Esophagus (tissue), 2 donors: ENCODE results near the gene S100A8. TPM values are rescaled to one million over a fixed set of nuclear protein-coding genes. Genes with fewer than 3 reads are reported as not detected.

Experiments
- H3K27ac ChIP-seq, 2 donors: one replicate each; pipeline ENCODE4 v1.5.1; 2013; ENCODE audit warnings: low read depth in 2 of 2, mild to moderate bottlenecking in 2 of 2, inconsistent platforms in 1 of 2, low read length in 1 of 2, moderate library complexity in 1 of 2
- H3K27me3 ChIP-seq, 2 donors: one replicate each; pipeline ENCODE4 v1.6.1; 2013; ENCODE audit warnings: low read length in 2 of 2, control low read depth in 1 of 2, mild to moderate bottlenecking in 1 of 2; ENCODE audit not compliant: insufficient read depth in 2 of 2, control insufficient read depth in 1 of 2
- H3K36me3 ChIP-seq, 2 donors: one replicate each; pipeline ENCODE4 v1.6.1; 2013; ENCODE audit warnings: low read length in 1 of 2; ENCODE audit not compliant: control insufficient read depth in 2 of 2, insufficient read depth in 2 of 2
- H3K4me1 ChIP-seq, 2 donors: one replicate each; pipeline ENCODE4 v1.6.1; 2013; ENCODE audit warnings: low read length in 1 of 2; ENCODE audit not compliant: control insufficient read depth in 2 of 2, insufficient read depth in 2 of 2
- H3K4me3 ChIP-seq, 2 donors: one replicate each; pipeline ENCODE4 v1.5.1; 2013; ENCODE audit warnings: low read length in 2 of 2, mild to moderate bottlenecking in 2 of 2, low read depth in 1 of 2, moderate library complexity in 1 of 2
- H3K9me3 ChIP-seq, 2 donors: one replicate each; pipeline ENCODE4 v1.6.1; 2013; ENCODE audit warnings: mild to moderate bottlenecking in 2 of 2, low read depth in 1 of 2, low read length in 1 of 2, moderate library complexity in 1 of 2; ENCODE audit not compliant: control insufficient read depth in 2 of 2, insufficient read depth in 1 of 2
- WGBS, 2 donors: extraction: QIAGEN DNeasy Blood & Tissue Kit; methylation state at CpG; one replicate each; pipeline ENCODE4 v1.1.7; 2013; 5-methylcytosine and 5-hydroxymethylcytosine counted together
- polyA plus RNA-seq, 2 donors: library from polyadenylated mRNA; stranded (reverse); fragments of 200-250 nt; gene quantifications; one replicate each; pipeline ENCODE4 v1.2.3, GENCODE V29; 2013
- donor health status: healthy with polysubstance abuse.
- donor health status: Bipolar disorder and iron deficiency.

S100A8 gene
- polyA plus RNA-seq, result over 10,000 TPM; 44,360 to 65,887 TPM

GRCh38 chr1:153390938-153391710 is at the start of gene S100A8:
TSS of gene S100A8 (minus strand) at chr1:153391073. CDS start at chr1:153390535, 538 bp downstream.
- no peaks in the 10 kb centered on the region for H3K36me3 ChIP-seq
- H3K27me3 ChIP-seq, result no peaks in the 10 kb centered on the region
- WGBS, 2 donors, result 48 to 55% methylated on average over 7 of the region's 7 CpGs
- peak within 1 kb of the TSS; percentile 53 to 64 for H3K4me3 ChIP-seq
- peaks cover 0 to 28% of the 10 kb centered on the region in 2 donors for H3K4me1 ChIP-seq
- H3K27ac ChIP-seq, result peak within 1 kb of the TSS; percentile 89 to 95
- H3K9me3 ChIP-seq, result no peaks in the 10 kb centered on the region

- Histone ChIP-seq H3K9me3 (peaks cover 0 to 8% of the 10 kb centered on the region in 2 donors), H3K27me3 (no peaks in the 10 kb centered on the region), H3K4me1 (no peaks in the 10 kb centered on the region), H3K27ac (no peak overlapping the region), H3K4me3 (no peak overlapping the region), H3K36me3 (no peaks in the 10 kb centered on the region)
These were observed 48.4 kb upstream of the S100A8 start for GRCh38 chr1:153439273-153439672.

GRCh38 chr1:153438599-153438998 is 47.7 kb upstream of the S100A8 start:
- Histone ChIP-seq H3K36me3 (no peaks in the 10 kb centered on the region), H3K9me3 (peaks cover 0 to 7% of the 10 kb centered on the region in 2 donors), H3K4me1 (no peaks in the 10 kb centered on the region), H3K27me3 (no peaks in the 10 kb centered on the region), H3K27ac (no peak overlapping the region), H3K4me3 (no peak overlapping the region)
- 72 to 77% methylated on average over 7 of the region's 7 CpGs for WGBS, 2 donors

- Histone ChIP-seq H3K27me3 (no peaks in the 10 kb centered on the region), H3K27ac (no peak overlapping the region), H3K9me3 (peaks cover 0 to 2% of the 10 kb centered on the region in 2 donors), H3K4me1 (no peaks in the 10 kb centered on the region), H3K4me3 (no peak overlapping the region), H3K36me3 (no peaks in the 10 kb centered on the region)
- 82 to 83% methylated on average over 4 of the region's 4 CpGs for WGBS, 2 donors
These were observed 46.4 kb upstream of the S100A8 start for GRCh38 chr1:153437236-153437635.

- Histone ChIP-seq H3K27me3 (no peaks in the 10 kb centered on the region), H3K36me3 (no peaks in the 10 kb centered on the region), H3K4me1 (peaks cover 2 to 7% of the 10 kb centered on the region in 2 donors), H3K9me3 (peaks cover 0 to 5% of the 10 kb centered on the region in 2 donors), H3K4me3 (no peak overlapping the region), H3K27ac (no peak overlapping the region)
- whole genome bisulfite sequencing, 2 donors, result 80 to 81% methylated on average over 11 of the region's 11 CpGs
These were observed 44.0 kb upstream of the S100A8 start for GRCh38 chr1:153434746-153435455.

GRCh38 chr1:153432874-153433681 is 42.2 kb upstream of the S100A8 start:
- Histone ChIP-seq H3K27ac (no peak overlapping the region), H3K9me3 (peaks cover 0 to 5% of the 10 kb centered on the region in 2 donors), H3K36me3 (no peaks in the 10 kb centered on the region), H3K4me3 (no peak overlapping the region), H3K27me3 (no peaks in the 10 kb centered on the region), H3K4me1 (peaks cover 2 to 10% of the 10 kb centered on the region in 2 donors)
- WGBS, 2 donors, result 77 to 80% methylated on average over 9 of the region's 9 CpGs

- WGBS, 2 donors, result 55% methylated on average over 4 of the region's 4 CpGs
- no peaks in the 10 kb centered on the region for H3K27me3 ChIP-seq
- H3K4me1 ChIP-seq, result peaks cover 2 to 10% of the 10 kb centered on the region in 2 donors
- no peak overlapping the region for H3K4me3 ChIP-seq
- H3K36me3 ChIP-seq, result no peaks in the 10 kb centered on the region
- H3K9me3 ChIP-seq, result peaks cover 0 to 3% of the 10 kb centered on the region in 2 donors
- no peak overlapping the region for H3K27ac ChIP-seq
These were observed 41.1 kb upstream of the S100A8 start for GRCh38 chr1:153431928-153432327.

DNA sequence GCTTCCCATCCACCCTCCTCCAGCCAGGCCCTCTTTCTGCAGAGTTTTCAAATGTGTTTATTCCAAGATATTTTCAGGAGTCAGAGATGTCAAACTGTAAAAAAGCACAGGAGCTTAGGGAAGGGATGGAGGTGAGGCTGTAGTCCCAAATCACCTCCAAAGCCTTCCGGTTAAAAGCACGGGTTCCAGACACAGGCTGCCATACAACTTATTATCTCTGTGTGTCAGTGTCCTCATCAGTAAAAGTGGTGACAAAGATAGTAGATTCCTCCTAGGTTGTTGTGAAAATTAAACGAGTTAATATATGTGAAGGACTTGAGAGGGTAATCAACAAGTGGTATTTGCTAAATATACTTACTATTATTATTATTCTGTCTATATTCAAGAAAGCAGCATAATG is 40.6 kb upstream of the S100A8 start:
- peaks cover 0 to 3% of the 10 kb centered on the region in 2 donors for H3K9me3 ChIP-seq
- 68 to 83% methylated on average over 3 of the region's 3 CpGs for WGBS, 2 donors
- peaks cover 2 to 10% of the 10 kb centered on the region in 2 donors for H3K4me1 ChIP-seq
- H3K27me3 ChIP-seq, result no peaks in the 10 kb centered on the region
- no peak overlapping the region for H3K4me3 ChIP-seq
- H3K27ac ChIP-seq, result no peak overlapping the region
- no peaks in the 10 kb centered on the region for H3K36me3 ChIP-seq

- H3K27ac ChIP-seq, result no peak overlapping the region
- no peaks in the 10 kb centered on the region for H3K27me3 ChIP-seq
- peaks cover 0 to 3% of the 10 kb centered on the region in 2 donors for H3K9me3 ChIP-seq
- no peak overlapping the region for H3K4me3 ChIP-seq
- H3K36me3 ChIP-seq, result no peaks in the 10 kb centered on the region
- 87 to 88% methylated on average over 17 of the region's 17 CpGs for WGBS, 2 donors
- peaks cover 2 to 10% of the 10 kb centered on the region in 2 donors for H3K4me1 ChIP-seq
These were observed 40.1 kb upstream of the S100A8 start for GRCh38 chr1:153431002-153431401.
